Stimulated activated CD4-positive, alpha-beta T cell treated with anti-CD3 and anti-CD28 coated beads, Interleukin-15, amount 100 ng/mL, for 1 hour (primary cell): Measurements from ENCODE around the gene BIRC6.
"Not testable (repeated sequence)": the region's sequence is repeated elsewhere in the genome, so short reads cannot be mapped to it uniquely, and the experiment has no call there.

Experiments used
- DNase-seq, 2 donors: peaks; one replicate each; pipeline ENCODE4 v3.0.0-alpha.2; 2020; ENCODE audit warnings: low read depth in 1 of 2, low spot score in 1 of 2

The BIRC6 gene

GRCh38 chr2:32498306-32498705, 141.5 kb downstream of the BIRC6 start:
- no peak for DNase-seq

- DNase-seq = no peak
Measured at GRCh38 chr2:32502941-32503340, 146.1 kb downstream of the BIRC6 start.

- no peak for DNase-seq
Measured at GRCh38 chr2:32504877-32505478, 148.2 kb downstream of the BIRC6 start.

- DNase-seq = no peak
Measured at GRCh38 chr2:32506446-32506845, 149.6 kb downstream of the BIRC6 start.

GRCh38 chr2:32514946-32515345, 158.1 kb downstream of the BIRC6 start:
- DNase-seq = no peak

- no peak for DNase-seq
Measured at GRCh38 chr2:32516567-32516966, 159.7 kb downstream of the BIRC6 start.

- DNase-seq = no peak
Measured at GRCh38 chr2:32522770-32523169, 165.9 kb downstream of the BIRC6 start.

GRCh38 chr2:32523686-32524085, 166.9 kb downstream of the BIRC6 start:
- DNase-seq = no peak

- DNase-seq = no peak
Measured at GRCh38 chr2:32532341-32532740, 175.5 kb downstream of the BIRC6 start.

- DNase-seq = no peak
Measured at GRCh38 chr2:32532961-32533360, 176.1 kb downstream of the BIRC6 start.

GRCh38 chr2:32534831-32535230, 178.0 kb downstream of the BIRC6 start:
- no peak for DNase-seq

GRCh38 chr2:32538735-32539134, 181.9 kb downstream of the BIRC6 start:
- no peak for DNase-seq

- DNase-seq = not testable (repeated sequence)
Measured at GRCh38 chr2:32552483-32552882, 195.7 kb downstream of the BIRC6 start.

GRCh38 chr2:32553829-32554432, 197.1 kb downstream of the BIRC6 start:
- no peak for DNase-seq

GRCh38 chr2:32558492-32558891, 201.7 kb downstream of the BIRC6 start:
- no peak for DNase-seq

GRCh38 chr2:32559136-32559535, 202.3 kb downstream of the BIRC6 start:
- DNase-seq = no peak

- no peak for DNase-seq
Measured at GRCh38 chr2:32562906-32563305, 206.1 kb downstream of the BIRC6 start.

GRCh38 chr2:32564417-32565035, 207.7 kb downstream of the BIRC6 start:
- DNase-seq = no peak

GRCh38 chr2:32565902-32566301, 209.1 kb downstream of the BIRC6 start:
- no peak for DNase-seq

GRCh38 chr2:32572030-32572429, 215.2 kb downstream of the BIRC6 start:
- DNase-seq = no peak

- no peak for DNase-seq
Measured at GRCh38 chr2:32572737-32573136, 215.9 kb downstream of the BIRC6 start.

GRCh38 chr2:32591669-32592463, 235.0 kb downstream of the BIRC6 start:
- no peak for DNase-seq
